Liver (tissue), 9 donors: ENCODE results near the gene ABCC9. TPM values are rescaled to one million over a fixed set of nuclear protein-coding genes. Genes with fewer than 3 reads are reported as not detected.

Experiments used
- DNase-seq: peaks from one replicate; pipeline ENCODE4 v3.0.0-alpha.2; 2017; ENCODE audit warnings: low spot score
- H3K27ac ChIP-seq, 2 donors: one replicate each; pipeline ENCODE4 v1.7.0; 2013; ENCODE audit warnings: inconsistent platforms in 2 of 2, low read length in 2 of 2, control low read depth in 1 of 2, low read depth in 1 of 2, mild to moderate bottlenecking in 1 of 2
- H3K27me3 ChIP-seq, 4 donors: one replicate each; pipeline versions ENCODE4 v1.6.1 to v1.7.0; 2013; ENCODE audit warnings: low read length in 3 of 4, inconsistent platforms in 1 of 4, mild to moderate bottlenecking in 1 of 4, moderate library complexity in 1 of 4; ENCODE audit not compliant: control insufficient read depth in 4 of 4, insufficient read depth in 4 of 4
- H3K36me3 ChIP-seq, 4 donors: one replicate each; pipeline versions ENCODE4 v1.6.1 to v1.7.0; 2013; ENCODE audit warnings: low read length in 3 of 4, mild to moderate bottlenecking in 3 of 4, low read depth in 1 of 4, moderate library complexity in 1 of 4; ENCODE audit not compliant: control insufficient read depth in 4 of 4, insufficient read depth in 3 of 4
- H3K4me1 ChIP-seq, 4 donors: one replicate each; pipeline versions ENCODE4 v1.6.1 to v1.7.0; 2013; ENCODE audit warnings: low read length in 3 of 4, mild to moderate bottlenecking in 3 of 4, moderate library complexity in 1 of 4; ENCODE audit not compliant: control insufficient read depth in 4 of 4, insufficient read depth in 4 of 4
- H3K4me3 ChIP-seq, 3 donors: one replicate each; pipeline versions ENCODE4 v1.6.1 to v1.7.0; 2013; ENCODE audit warnings: low read length in 3 of 3, control low read depth in 1 of 3, low read depth in 1 of 3, mild to moderate bottlenecking in 1 of 3
- H3K9ac ChIP-seq, 2 donors: one replicate each; pipeline ENCODE4 v1.7.0; 2013; ENCODE audit warnings: low read length in 2 of 2, mild to moderate bottlenecking in 2 of 2, moderate library complexity in 2 of 2, control low read depth in 1 of 2, low read depth in 1 of 2
- H3K9me3 ChIP-seq, 4 donors: one replicate each; pipeline versions ENCODE4 v1.6.1 to v1.7.0; 2013; ENCODE audit warnings: low read length in 3 of 4; ENCODE audit not compliant: control insufficient read depth in 4 of 4
- EGR1 ChIP-seq, 2 donors: IDR thresholded peaks; 2 replicates each; pipeline ENCODE4 v1.6.1; 2016 to 2018; ENCODE audit warnings: antibody characterized with exemption in 2 of 2, low read depth in 2 of 2
- FOXA2 ChIP-seq: IDR thresholded peaks from 2 replicates; pipeline ENCODE4 v1.6.1; 2016; ENCODE audit warnings: antibody characterized with exemption
- GABPA ChIP-seq, 2 donors: IDR thresholded peaks in 1 of 2; conservative IDR thresholded peaks in 1 of 2; 2 replicates each; pipeline ENCODE4 v1.6.1; 2016; ENCODE audit warnings: antibody characterized with exemption in 2 of 2, mild to moderate bottlenecking in 1 of 2, moderate library complexity in 1 of 2
- HNF4G ChIP-seq: IDR thresholded peaks from 2 replicates; pipeline ENCODE4 v1.6.1; 2016; ENCODE audit warnings: antibody characterized with exemption
- JUND ChIP-seq, 2 donors: IDR thresholded peaks; 2 replicates each; pipeline ENCODE4 v1.6.1; 2016; ENCODE audit warnings: antibody characterized with exemption in 2 of 2
- NR2F2 ChIP-seq: IDR thresholded peaks from 2 replicates; pipeline ENCODE4 v1.6.1; 2016; ENCODE audit warnings: antibody characterized with exemption
- RAD21 ChIP-seq, 2 donors: IDR thresholded peaks; 2 replicates each; pipeline ENCODE4 v1.6.1; 2016; ENCODE audit warnings: antibody characterized with exemption in 2 of 2, mild to moderate bottlenecking in 2 of 2
- RXRA ChIP-seq, 2 donors: IDR thresholded peaks; 2 replicates each; pipeline ENCODE4 v1.6.1; 2017 to 2018; ENCODE audit warnings: antibody characterized with exemption in 2 of 2, mild to moderate bottlenecking in 1 of 2
- SP1 ChIP-seq: IDR thresholded peaks from 2 replicates; pipeline ENCODE4 v1.6.1; 2018; ENCODE audit warnings: antibody characterized with exemption, mild to moderate bottlenecking
- TAF1 ChIP-seq: conservative IDR thresholded peaks from 2 replicates; pipeline ENCODE4 v1.6.1; 2016; ENCODE audit warnings: antibody characterized with exemption, mild to moderate bottlenecking
- YY1 ChIP-seq: IDR thresholded peaks from 2 replicates; pipeline ENCODE4 v1.6.1; 2016; ENCODE audit warnings: antibody characterized with exemption, mild to moderate bottlenecking
- WGBS: extraction: QIAGEN DNeasy Blood & Tissue Kit; methylation state at CpG from one replicate; pipeline ENCODE4 v1.1.7; 2013; 5-methylcytosine and 5-hydroxymethylcytosine counted together
- polyA plus RNA-seq, 2 donors: library from polyadenylated mRNA; stranded (reverse) in 1 of 2; unstranded in 1 of 2; fragments of 200-250 nt in 1 of 2; fragments of >200 nt in 1 of 2; fragmentation: Nextera tagmentation in 1 of 2; extraction: Ambion mirVana in 1 of 2; gene quantifications; one replicate each; pipeline versions ENCODE4 v1.2.1 to v1.2.3, GENCODE V29; 2013 to 2015
- total RNA-seq, 2 donors: library from RNA; depleted of rRNA; stranded (reverse); fragments of >200 nt; gene quantifications; one replicate each; pipeline ENCODE4 v1.2.3, GENCODE V29; 2014
- TF ChIP-seq, protein P1 (sequence below): IDR thresholded peaks from 2 replicates; pipeline ENCODE4 v1.6.1; 2016; ENCODE audit warnings: antibody characterized with exemption, mild to moderate bottlenecking
- TF ChIP-seq, protein P2 (sequence below): IDR thresholded peaks from 2 replicates; pipeline ENCODE4 v1.6.1; 2016; ENCODE audit warnings: antibody characterized with exemption
- donor health status: healthy.
- donor health status: healthy.
- donor health status: healthy.
- donor health status: healthy.
- donor health status: healthy.

ABCC9 gene
- total and polyA plus RNA-seq, 4 donors, result 2.7 to 55.6 (median 10.7) TPM

DNA sequence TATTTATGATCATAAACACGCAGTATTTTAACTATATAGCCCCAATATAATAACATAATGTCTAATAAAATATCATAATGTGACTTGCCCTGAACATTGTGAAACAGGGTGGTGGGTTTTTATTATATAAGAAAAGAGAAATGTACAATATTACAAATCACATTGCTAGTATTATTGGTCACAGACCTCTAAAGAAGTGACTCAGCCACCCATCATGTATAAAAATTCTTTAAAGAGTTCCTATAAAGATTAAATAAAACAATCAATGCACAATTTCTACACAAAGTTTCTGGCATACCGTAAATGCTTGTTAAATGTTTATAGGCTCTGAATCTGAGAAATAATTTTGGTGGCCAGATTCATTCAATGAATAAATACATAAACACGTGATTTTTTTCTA is 28.9 kb downstream of the ABCC9 start:
- WGBS, result 82% methylated on average over 3 of the region's 3 CpGs

DNA sequence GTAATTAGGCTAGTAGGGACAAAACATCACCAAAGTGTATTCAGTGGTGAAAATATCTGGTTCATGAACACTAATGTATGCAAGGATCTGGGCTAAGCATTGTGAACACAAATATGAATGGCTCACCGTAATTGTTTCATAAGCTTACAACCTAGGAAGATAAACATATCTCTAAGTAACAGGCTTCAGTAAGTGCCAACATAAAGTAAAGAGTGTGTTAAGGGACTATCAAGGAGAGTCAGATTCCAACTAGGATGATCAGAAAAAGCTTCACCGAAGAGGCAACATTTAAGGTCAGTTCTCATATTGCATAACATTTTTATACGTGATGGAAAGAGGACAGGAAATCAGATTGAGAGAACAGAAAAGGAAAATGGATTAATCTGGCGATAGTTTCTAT is 29.4 kb downstream of the ABCC9 start:
- Histone ChIP-seq H3K9me3 (no peaks in the 10 kb centered on the region), H3K4me3 (no peak overlapping the region), H3K4me1 (no peaks in the 10 kb centered on the region), H3K27me3 (no peaks in the 10 kb centered on the region), H3K9ac (no peak overlapping the region), H3K36me3 (peaks cover 0 to 2% (median 0%) of the 10 kb centered on the region in 4 donors), H3K27ac (no peak overlapping the region)
- 82% methylated on average over 4 of the region's 4 CpGs for WGBS
- DNase-seq, result no peak
- TF ChIP-seq YY1, result no peak
- TF ChIP-seq RXRA (IDR thresholded peaks at IDR 0.05), result no peak
- no peak for TF ChIP-seq RAD21 (IDR thresholded peaks at IDR 0.05)
- no peak for TF ChIP-seq EGR1 (IDR thresholded peaks at IDR 0.05; ENCODE audit: low read depth in 2 of 2)
- TF ChIP-seq, protein P1, sequence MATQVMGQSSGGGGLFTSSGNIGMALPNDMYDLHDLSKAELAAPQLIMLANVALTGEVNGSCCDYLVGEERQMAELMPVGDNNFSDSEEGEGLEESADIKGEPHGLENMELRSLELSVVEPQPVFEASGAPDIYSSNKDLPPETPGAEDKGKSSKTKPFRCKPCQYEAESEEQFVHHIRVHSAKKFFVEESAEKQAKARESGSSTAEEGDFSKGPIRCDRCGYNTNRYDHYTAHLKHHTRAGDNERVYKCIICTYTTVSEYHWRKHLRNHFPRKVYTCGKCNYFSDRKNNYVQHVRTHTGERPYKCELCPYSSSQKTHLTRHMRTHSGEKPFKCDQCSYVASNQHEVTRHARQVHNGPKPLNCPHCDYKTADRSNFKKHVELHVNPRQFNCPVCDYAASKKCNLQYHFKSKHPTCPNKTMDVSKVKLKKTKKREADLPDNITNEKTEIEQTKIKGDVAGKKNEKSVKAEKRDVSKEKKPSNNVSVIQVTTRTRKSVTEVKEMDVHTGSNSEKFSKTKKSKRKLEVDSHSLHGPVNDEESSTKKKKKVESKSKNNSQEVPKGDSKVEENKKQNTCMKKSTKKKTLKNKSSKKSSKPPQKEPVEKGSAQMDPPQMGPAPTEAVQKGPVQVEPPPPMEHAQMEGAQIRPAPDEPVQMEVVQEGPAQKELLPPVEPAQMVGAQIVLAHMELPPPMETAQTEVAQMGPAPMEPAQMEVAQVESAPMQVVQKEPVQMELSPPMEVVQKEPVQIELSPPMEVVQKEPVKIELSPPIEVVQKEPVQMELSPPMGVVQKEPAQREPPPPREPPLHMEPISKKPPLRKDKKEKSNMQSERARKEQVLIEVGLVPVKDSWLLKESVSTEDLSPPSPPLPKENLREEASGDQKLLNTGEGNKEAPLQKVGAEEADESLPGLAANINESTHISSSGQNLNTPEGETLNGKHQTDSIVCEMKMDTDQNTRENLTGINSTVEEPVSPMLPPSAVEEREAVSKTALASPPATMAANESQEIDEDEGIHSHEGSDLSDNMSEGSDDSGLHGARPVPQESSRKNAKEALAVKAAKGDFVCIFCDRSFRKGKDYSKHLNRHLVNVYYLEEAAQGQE, result no peak

More for the DNA sequence above, 28.9 kb downstream of the ABCC9 start:
- no peak overlapping the region for H3K4me3 ChIP-seq
- H3K9ac ChIP-seq, result no peak overlapping the region
- no peak overlapping the region for H3K27ac ChIP-seq
- H3K27me3 ChIP-seq, result no peaks in the 10 kb centered on the region
- H3K9me3 ChIP-seq, result no peaks in the 10 kb centered on the region
- TF ChIP-seq, protein P1, result no peak
- no peak for TF ChIP-seq EGR1 (IDR thresholded peaks at IDR 0.05; ENCODE audit: low read depth in 2 of 2)
- no peak for DNase-seq
- no peaks in the 10 kb centered on the region for H3K4me1 ChIP-seq
- H3K36me3 ChIP-seq, result no peaks in the 10 kb centered on the region

DNA sequence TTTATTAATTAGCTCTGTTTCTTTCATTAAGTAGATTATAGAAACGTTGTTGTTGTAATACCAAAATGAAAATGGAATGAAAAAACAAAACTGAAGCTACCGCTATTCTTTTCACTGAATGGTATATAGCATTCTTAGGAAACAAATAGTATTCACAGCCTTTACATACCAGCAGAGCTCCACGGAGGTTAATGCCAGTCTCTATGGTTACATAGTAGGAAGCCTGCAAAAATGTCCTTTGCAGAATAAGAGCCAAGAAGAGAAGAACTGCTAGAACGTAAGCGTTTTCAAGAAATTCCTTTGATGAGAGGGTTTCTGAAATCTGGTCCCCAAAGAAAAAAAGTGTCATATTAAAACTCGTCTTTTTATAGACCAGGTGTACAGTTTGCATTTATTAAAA is 30.6 kb downstream of the ABCC9 start:
- H3K36me3 ChIP-seq, result peaks cover 0 to 7% (median 2%) of the 10 kb centered on the region in 4 donors
- 88% methylated on average over 6 of the region's 6 CpGs for WGBS
- no peak overlapping the region for H3K9ac ChIP-seq
- no peaks in the 10 kb centered on the region for H3K4me1 ChIP-seq
- no peak for TF ChIP-seq JUND (IDR thresholded peaks at IDR 0.05)
- TF ChIP-seq GABPA (IDR thresholded peaks at IDR 0.05 in 1 of 2, conservative IDR thresholded peaks at IDR 0.05 in 1 of 2), result no peak
- no peak for TF ChIP-seq FOXA2
- TF ChIP-seq, protein P1, result no peak
- TF ChIP-seq TAF1, result no peak
- TF ChIP-seq, protein P2, sequence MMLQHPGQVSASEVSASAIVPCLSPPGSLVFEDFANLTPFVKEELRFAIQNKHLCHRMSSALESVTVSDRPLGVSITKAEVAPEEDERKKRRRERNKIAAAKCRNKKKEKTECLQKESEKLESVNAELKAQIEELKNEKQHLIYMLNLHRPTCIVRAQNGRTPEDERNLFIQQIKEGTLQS, result no peak
- TF ChIP-seq NR2F2, result no peak
- TF ChIP-seq HNF4G, result no peak
- TF ChIP-seq YY1, result no peak
- TF ChIP-seq SP1, result no peak
- no peak overlapping the region for H3K4me3 ChIP-seq
- no peaks in the 10 kb centered on the region for H3K27me3 ChIP-seq
- H3K27ac ChIP-seq, result no peak overlapping the region
- no peak for DNase-seq
- H3K9me3 ChIP-seq, result no peaks in the 10 kb centered on the region
